Ovary (tissue), 9 donors: Measurements from ENCODE around the gene NDUFB4. TPM values are rescaled to one million over a fixed set of nuclear protein-coding genes. Genes with fewer than 3 reads are reported as not detected.

ENCODE experiments used
- DNase-seq, 5 donors: peaks; one replicate each; pipeline ENCODE4 v3.0.0-alpha.2; 2019 to 2020
- H3K27ac ChIP-seq, 2 donors: fragments of 200-600 bp; one replicate each; pipeline versions ENCODE4 v1.5.1 to v1.8.0; 2019 to 2022
- H3K27me3 ChIP-seq: fragments of 200-600 bp; one replicate; pipeline ENCODE4 v1.8.0; 2022
- H3K36me3 ChIP-seq: fragments of 200-600 bp; sonication (generic); one replicate; pipeline ENCODE4 v1.5.1; 2019
- H3K4me1 ChIP-seq: one replicate; pipeline ENCODE4 v1.8.1; 2013; ENCODE audit warnings: mild to moderate bottlenecking, moderate library complexity; ENCODE audit not compliant: insufficient read depth
- H3K4me3 ChIP-seq: fragments of 200-600 bp; sonication (generic); one replicate; pipeline ENCODE4 v1.5.1; 2017
- H3K9me3 ChIP-seq, 2 donors: fragments of 200-600 bp in 1 of 2; sonication (generic) in 1 of 2; one replicate each; pipeline versions ENCODE4 v1.5.1 to v1.8.1; 2013 to 2019; ENCODE audit warnings: mild to moderate bottlenecking in 1 of 2, moderate library complexity in 1 of 2
- CTCF ChIP-seq, 3 donors: fragments of 450-650 bp in 2 of 3; fragments of 200-600 bp in 1 of 3; IDR thresholded peaks; one replicate each; pipeline versions ENCODE4 v1.5.1 to v1.8.0; 2016 to 2022; ENCODE audit warnings: antibody characterized with exemption in 3 of 3, mild to moderate bottlenecking in 1 of 3
- EP300 ChIP-seq: sonication (generic); formaldehyde crosslinking; IDR thresholded peaks from one replicate; pipeline ENCODE4 v1.6.1; 2017; ENCODE audit warnings: antibody characterized with exemption
- POLR2A ChIP-seq: fragments of 450-650 bp; IDR thresholded peaks from one replicate; pipeline ENCODE4 v1.6.1; 2017; ENCODE audit warnings: antibody characterized with exemption, mild to moderate bottlenecking, moderate library complexity
- WGBS, 3 donors: extraction: QIAGEN DNeasy Blood & Tissue Kit in 1 of 3; methylation state at CpG; one replicate each; pipeline versions ENCODE4 v1.1.5 to v1.1.7; 2013 to 2017; 5-methylcytosine and 5-hydroxymethylcytosine counted together
- intact Hi-C, 4 donors: fragments of 100-400 bp; cut with DNase I; formaldehyde crosslinking; loops; one replicate each; pipeline versions ENCODE4 v1.11.0 to v1.15.1; 2022 to 2023
- polyA plus RNA-seq, 2 donors: library from polyadenylated mRNA; stranded (reverse); fragments of 200-250 nt in 1 of 2; fragments of 350-450 nt in 1 of 2; fragmentation: Illumina TruSeq in 1 of 2; extraction: RNeasy Lipid Tissue Mini Kit (QIAGEN cat#74804) in 1 of 2; gene quantifications; one replicate each; pipeline ENCODE4 v1.2.3, GENCODE V29; 2013 to 2014
- total RNA-seq, 7 donors: library from RNA; depleted of rRNA in 2 of 7; stranded (reverse); fragments of >200 nt in 2 of 7; fragmentation: NEBNext Ultra II Directional in 3 of 7; extraction: Animal tissue kit (Norgen Biotek cat#: 25700) in 3 of 7; gene quantifications; one replicate each; pipeline versions ENCODE4 v1.1.0 to v1.2.4, GENCODE V29; 2016 to 2023
- donor health status: DM: no; HTN: no; CAD: no; lungs with moderate emphysema.
- donor health status: DM: no; HTN: no; CAD: no.
- donor health status: Bipolar disorder and iron deficiency.
- donor health status: DM: yes; HTN: yes; CAD: no.
- donor health status: DM: no; HTN: no; CAD: no.
- donor health status: DM: yes; HTN: yes; CAD: no.

The NDUFB4 gene
- total and polyA plus RNA-seq, 9 donors, result 58.2 to 183 (median 100) TPM

DNA sequence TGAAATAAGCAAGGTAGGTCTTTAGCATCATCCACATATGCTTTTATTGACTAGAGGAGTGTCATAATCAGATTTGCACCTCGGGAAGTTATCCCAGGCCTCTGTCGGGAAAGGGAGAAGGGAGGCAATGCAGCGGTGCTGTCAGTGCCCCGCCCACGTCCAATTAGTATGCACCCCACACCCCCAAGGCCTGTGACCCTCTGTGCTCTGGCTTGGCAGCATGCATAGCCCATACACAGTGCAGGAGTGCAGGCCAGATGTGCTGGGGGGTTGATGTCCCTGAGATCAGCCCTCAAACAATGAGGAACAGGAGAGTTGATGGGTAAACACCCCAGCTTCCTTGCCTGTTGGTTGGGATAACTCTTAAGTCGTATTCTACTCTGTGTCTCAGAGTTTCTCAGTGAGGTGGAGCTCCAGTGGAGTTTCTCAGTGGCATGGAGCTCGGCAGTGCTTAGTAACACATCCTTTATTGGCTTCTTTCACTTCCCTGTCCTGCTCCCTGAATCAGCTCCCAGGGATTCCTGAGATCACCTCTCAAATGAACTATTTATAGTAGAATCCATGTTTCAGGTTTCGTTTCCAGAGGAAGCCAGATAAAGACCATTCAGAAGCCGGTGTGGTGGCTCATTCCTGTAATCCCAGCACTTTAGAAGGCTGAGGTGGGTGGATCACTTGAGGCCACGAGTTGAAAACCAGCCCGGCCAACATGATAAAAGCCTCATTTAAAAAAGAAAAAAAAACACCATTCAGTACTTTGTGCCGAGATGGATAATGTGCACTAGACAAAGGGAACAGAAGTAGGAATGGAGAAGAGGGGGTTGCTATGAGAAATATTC, 26.7 kb upstream of the NDUFB4 start:
- H3K4me1 ChIP-seq, result peaks cover 5% of the 10 kb centered on the region
- DNase-seq, result no peak
- no peak overlapping the region for H3K27ac ChIP-seq
- 42 to 64% (median 49%) methylated on average over 12 of the region's 12 CpGs for WGBS, 3 donors
- H3K36me3 ChIP-seq, result no peaks in the 10 kb centered on the region
- TF ChIP-seq EP300 (no peak), CTCF (IDR thresholded peaks at IDR 0.05) (no peak), POLR2A (no peak)
- intact Hi-C loops, result loop anchor here in 1 of 4 donors (10.0 kb wide), 1 partner anchor 175 kb away; the partner anchor contains the start of genes GTF2E1 and RABL3
- H3K9me3 ChIP-seq, result no peaks in the 10 kb centered on the region
- H3K27me3 ChIP-seq, result no peaks in the 10 kb centered on the region
- no peak overlapping the region for H3K4me3 ChIP-seq

DNA sequence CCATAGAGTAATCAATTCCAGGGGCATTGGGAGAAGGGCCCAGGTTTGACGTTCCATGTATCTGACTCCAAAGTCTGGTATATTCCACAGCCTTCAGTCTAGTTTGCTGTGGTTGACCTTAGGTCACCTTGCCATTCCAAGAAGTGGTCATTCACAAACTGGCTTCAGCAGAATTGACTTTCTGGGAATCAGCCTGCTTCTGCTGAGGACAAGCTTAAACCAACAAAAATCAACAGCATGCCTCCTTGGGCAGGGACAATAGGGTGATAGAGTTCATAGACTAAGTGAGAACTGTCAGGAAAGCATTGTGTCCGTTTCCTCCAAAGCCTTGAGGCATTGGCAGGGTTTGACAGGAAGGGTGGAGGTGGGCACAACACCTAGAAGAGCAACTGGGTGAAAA, 24.1 kb upstream of the NDUFB4 start:
- no peaks in the 10 kb centered on the region for H3K9me3 ChIP-seq
- no peaks in the 10 kb centered on the region for H3K27me3 ChIP-seq
- 77 to 91% (median 78%) methylated on average over 2 of the region's 2 CpGs for WGBS, 3 donors
- H3K27ac ChIP-seq, result no peak overlapping the region
- TF ChIP-seq EP300, result no peak
- no peak for TF ChIP-seq POLR2A
- no peak for TF ChIP-seq CTCF (IDR thresholded peaks at IDR 0.05)
- H3K4me3 ChIP-seq, result no peak overlapping the region
- H3K4me1 ChIP-seq, result peaks cover 1% of the 10 kb centered on the region
- H3K36me3 ChIP-seq, result no peaks in the 10 kb centered on the region
- intact Hi-C loops, result no loop called here
- no peak for DNase-seq

DNA sequence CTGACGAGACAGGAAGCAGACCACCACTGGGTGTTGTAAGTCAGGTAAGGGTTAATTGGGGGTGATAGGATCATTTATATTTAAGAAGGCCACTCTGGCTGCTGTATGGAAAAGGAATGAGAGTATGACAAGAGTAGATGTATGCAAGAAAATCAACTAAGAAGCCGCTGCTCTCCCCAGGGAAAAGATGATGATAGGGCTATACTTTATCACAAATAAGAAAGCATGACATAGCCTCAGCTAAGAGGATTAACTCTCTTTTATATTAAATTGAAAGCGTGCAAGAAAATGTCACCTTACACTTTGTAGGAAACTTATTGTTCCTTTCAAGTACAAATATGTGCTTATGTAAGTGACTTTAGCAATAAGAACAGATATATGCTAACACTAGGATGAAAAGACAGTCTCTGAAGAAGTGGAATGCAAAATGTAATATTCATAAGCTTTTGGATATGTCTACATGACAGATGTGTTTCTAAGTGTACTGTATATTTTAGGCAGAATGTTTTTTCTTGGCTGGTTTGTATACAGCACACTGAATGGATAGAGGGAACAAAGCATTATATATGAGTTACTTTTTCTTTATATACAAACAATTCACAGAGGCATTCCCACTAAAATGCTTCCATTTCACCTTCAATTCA, 8.7 kb upstream of the NDUFB4 start:
- no peaks in the 10 kb centered on the region for H3K36me3 ChIP-seq
- H3K4me1 ChIP-seq, result no peaks in the 10 kb centered on the region
- no peak overlapping the region for H3K4me3 ChIP-seq
- H3K27ac ChIP-seq, result no peak overlapping the region
- H3K9me3 ChIP-seq, result no peaks in the 10 kb centered on the region
- no peak for TF ChIP-seq CTCF (IDR thresholded peaks at IDR 0.05)
- no peak for TF ChIP-seq EP300
- no peak for TF ChIP-seq POLR2A
- no peak for DNase-seq
- no peaks in the 10 kb centered on the region for H3K27me3 ChIP-seq
- intact Hi-C loops, result no loop called here
- 82 to 88% (median 84%) methylated on average over 3 of the region's 3 CpGs for WGBS, 3 donors

GRCh38 chr3:120595788-120596115, 384 bp upstream of the NDUFB4 start:
- no peak for DNase-seq
- intact Hi-C loops, result no loop called here
- H3K9me3 ChIP-seq, result no peaks in the 10 kb centered on the region
- TF ChIP-seq EP300 (no peak), CTCF (IDR thresholded peaks at IDR 0.05) (no peak), POLR2A (no peak)
- H3K27me3 ChIP-seq, result no peaks in the 10 kb centered on the region
- H3K36me3 ChIP-seq, result no peaks in the 10 kb centered on the region
- H3K27ac ChIP-seq, result peak overlapping the region in 1 of 2 donors; percentile 68
- WGBS, 3 donors, result 2 to 3% (median 3%) methylated on average over 4 of the region's 4 CpGs
- peak overlapping the region; percentile 69 for H3K4me3 ChIP-seq
- peaks cover 8% of the 10 kb centered on the region for H3K4me1 ChIP-seq
